K562 (cell line): ENCODE results near the gene LGSN. TPM values are rescaled to one million over a fixed set of nuclear protein-coding genes. Genes with fewer than 3 reads are reported as not detected.

Experiments
- ATAC-seq: fragments of 200-7000 bp; cut with Tn5 transposase; 3 replicates; pipeline ENCODE4 v1.9.1; 2020; ENCODE audit warnings: moderate library complexity
- BruUV-seq: library from RNA; stranded (reverse); fragments of 400-500 nt; replicated peaks from 2 replicates; lab custom pipeline; 2021; lab: Mats Ljungman, UMichigan
- CTCF ChIA-PET: fragments of 300-600 bp; formaldehyde crosslinking; extraction: SDS; loops from one replicate; lab custom pipeline; 2021; ENCODE audit warnings: low intra/inter-chr PET ratio; lab: Yijun Ruan, JAX
- POLR2A ChIA-PET: fragments of 300-600, 350-650 bp; sonication (Branson Sonifier 250); formaldehyde crosslinking; extraction: SDS; loops from one replicate; lab custom pipeline; 2021; ENCODE audit warnings: antibody characterized with exemption, inconsistent platforms; lab: Yijun Ruan, JAX
- DNase-seq, 4 experiments: peaks; one replicate each; pipeline versions ENCODE4 v3.0.0 to v3.0.0-alpha.2; 2011 to 2018; ENCODE audit warnings: low spot score in 3 of 4, mixed read lengths in 3 of 4; ENCODE audit errors: extremely low read depth in 1 of 4
- FAIRE-seq: peaks from 2 replicates; lab custom pipeline; 2011; peaks lifted over from hg19 to GRCh38; lab: Jason Lieb, UNC
- H2AFZ ChIP-seq: 2 replicates; pipeline ENCODE4 v1.6.0; 2011; ENCODE audit warnings: low read depth, low read length, control low read depth, inconsistent platforms
- H3K27ac ChIP-seq: fragments of 200-600 bp; 3 replicates; pipeline ENCODE4 v1.8.0; 2011; ENCODE audit warnings: low read depth, mild to moderate bottlenecking, control low read depth, inconsistent platforms, low read length, moderate library complexity, mixed read lengths; ENCODE audit errors: extremely low read depth
- H3K27me3 ChIP-seq, 2 experiments: fragments of 300-600 bp in 1 of 2; 2 replicates in 1 of 2; 3 replicates in 1 of 2; pipeline versions ENCODE4 v1.6.0 to v1.8.0; 2011; ENCODE audit warnings: inconsistent platforms in 2 of 2, low read length in 2 of 2, mild to moderate bottlenecking in 1 of 2, mixed read lengths in 1 of 2, moderate library complexity in 1 of 2; ENCODE audit not compliant: control insufficient read depth in 2 of 2, insufficient read depth in 2 of 2
- H3K36me3 ChIP-seq: fragments of 300-600 bp; 3 replicates; pipeline ENCODE4 v1.8.0; 2011; ENCODE audit warnings: mild to moderate bottlenecking, low read length, inconsistent platforms; ENCODE audit not compliant: control insufficient read depth, insufficient read depth
- H3K4me1 ChIP-seq, 2 experiments: fragments of 200-600 bp in 1 of 2; replicated peaks in 1 of 2; 2 replicates in 1 of 2; 3 replicates in 1 of 2; pipeline versions ENCODE4 v1.5.1 to v1.8.0; 2011; ENCODE audit warnings: inconsistent platforms in 2 of 2, low read length in 2 of 2, mild to moderate bottlenecking in 1 of 2, mixed read lengths in 1 of 2, moderate library complexity in 1 of 2; ENCODE audit not compliant: control insufficient read depth in 2 of 2, insufficient read depth in 2 of 2
- H3K4me2 ChIP-seq: 2 replicates; pipeline ENCODE4 v1.6.1; 2011; ENCODE audit warnings: low read length, control low read depth, inconsistent platforms, mixed read lengths; ENCODE audit not compliant: insufficient read depth
- H3K4me3 ChIP-seq: fragments of 200-600 bp; sonication (generic), shearing (Covaris generic); 2 replicates; pipeline ENCODE4 v1.5.1; 2016; ENCODE audit warnings: control low read depth, inconsistent platforms
- H3K79me2 ChIP-seq: fragments of 200-600 bp; 3 replicates; pipeline ENCODE4 v1.8.0; 2011; ENCODE audit warnings: low read length, inconsistent platforms; ENCODE audit not compliant: control insufficient read depth, insufficient read depth
- H3K9ac ChIP-seq, 2 experiments: 2 replicates each; pipeline versions ENCODE4 v1.6.0 to v1.6.1; 2011; ENCODE audit warnings: low read depth in 2 of 2, low read length in 2 of 2, control low read depth in 1 of 2, inconsistent platforms in 1 of 2, mild to moderate bottlenecking in 1 of 2, mixed read lengths in 1 of 2; ENCODE audit not compliant: insufficient read depth in 1 of 2
- H3K9me1 ChIP-seq: one replicate; pipeline ENCODE4 v1.6.0; 2011; ENCODE audit warnings: inconsistent platforms, mild to moderate bottlenecking, low read length, moderate library complexity; ENCODE audit not compliant: control insufficient read depth, insufficient read depth
- H3K9me3 ChIP-seq: replicated peaks from 2 replicates; pipeline ENCODE4 v1.5.1; 2011; ENCODE audit warnings: low read depth, low read length, inconsistent platforms; ENCODE audit not compliant: control insufficient read depth, insufficient read depth
- H4K20me1 ChIP-seq: replicated peaks from 2 replicates; pipeline ENCODE4 v1.6.1; 2011; ENCODE audit warnings: low read length, inconsistent platforms, mixed read lengths; ENCODE audit not compliant: control insufficient read depth, insufficient read depth
- E2F3 ChIP-seq: fragments of 250-450 bp; sonication (Bioruptor Pico); IDR thresholded peaks from 2 replicates; pipeline ENCODE4 v1.4.0; 2020; ENCODE audit warnings: mild to moderate bottlenecking
- ETV5 ChIP-seq: sonication (generic); formaldehyde crosslinking; IDR thresholded peaks from 2 replicates; pipeline ENCODE4 v1.4.0; 2020; ENCODE audit warnings: low read depth, mild to moderate bottlenecking, missing genetic modification reagents
- KLF6 ChIP-seq: fragments of 250-450 bp; sonication (Bioruptor Pico); IDR thresholded peaks from 2 replicates; pipeline ENCODE4 v1.4.0; 2020; ENCODE audit warnings: mild to moderate bottlenecking, moderate library complexity, borderline replicate concordance
- MCM7 ChIP-seq, 2 experiments: fragments of 450-650 bp; IDR thresholded peaks; 2 replicates each; pipeline ENCODE4 v1.6.1; 2016 to 2018
- MIER1 ChIP-seq: fragments of 450-650 bp; IDR thresholded peaks from 2 replicates; pipeline ENCODE4 v1.6.1; 2016; ENCODE audit warnings: antibody characterized with exemption, mild to moderate bottlenecking, low read depth
- NR3C1 ChIP-seq: sonication (generic); formaldehyde crosslinking; IDR thresholded peaks from 2 replicates; pipeline ENCODE4 v1.8.1; 2022; ENCODE audit warnings: missing genetic modification reagents
- RERE ChIP-seq: sonication (generic); formaldehyde crosslinking; IDR thresholded peaks from 2 replicates; pipeline ENCODE4 v1.8.0; 2023; ENCODE audit warnings: missing genetic modification reagents, mild to moderate bottlenecking, borderline replicate concordance
- SIN3B ChIP-seq: fragments of 450-650 bp; IDR thresholded peaks from 2 replicates; pipeline ENCODE4 v1.6.1; 2017; ENCODE audit warnings: low read depth, mild to moderate bottlenecking, moderate library complexity
- TCF7L2 ChIP-seq: fragments of 150-350 bp; IDR thresholded peaks from 2 replicates; pipeline ENCODE4 v1.6.1; 2016; ENCODE audit warnings: low read depth, mild to moderate bottlenecking, low read length, moderate library complexity
- ZNF224 ChIP-seq: sonication (generic); formaldehyde crosslinking; IDR thresholded peaks from 2 replicates; pipeline ENCODE4 v1.8.0; 2022; ENCODE audit warnings: mild to moderate bottlenecking, missing genetic modification reagents
- ZNF277 ChIP-seq: fragments of 250-450 bp; sonication (Bioruptor Pico); IDR thresholded peaks from 2 replicates; pipeline ENCODE4 v1.8.0; 2022; ENCODE audit warnings: inconsistent platforms, mild to moderate bottlenecking, moderate library complexity, borderline replicate concordance
- WGBS: fragments of 100-300 bp; shearing (Covaris generic); methylation state at CpG from one replicate; pipeline ENCODE4 v1.1.6; 2016; ENCODE audit warnings: low coverage, mixed read lengths; ENCODE audit not compliant: insufficient coverage; ENCODE audit errors: missing lambda C conversion rate; 5-methylcytosine and 5-hydroxymethylcytosine counted together
- in situ Hi-C: fragments of 300-500 bp; cut with MboI; formaldehyde crosslinking; loops from 4 replicates; pipeline ENCODE4 v1.15.0; 2018; ENCODE audit warnings: inconsistent platforms, mixed read lengths
- intact Hi-C: fragments of 100-400 bp; cut with micrococcal nuclease; formaldehyde crosslinking; loops from 2 replicates; pipeline ENCODE4 v1.14.2; 2022
- polyA plus RNA-seq, 8 experiments: library from polyadenylated mRNA; depleted of rRNA in 4 of 8; stranded (reverse) in 5 of 8; unstranded in 3 of 8; fragments of >200 nt; fragmentation: Nextera tagmentation in 2 of 8; fragmentation: Illumina TruSeq in 1 of 8; extraction: Ambion mirVana in 2 of 8; extraction: Trizol in 1 of 8; gene quantifications; 2 replicates each; pipeline versions ENCODE4 v1.2.1 to v1.2.3, GENCODE V29; 2011 to 2014; ENCODE audit warnings: inconsistent platforms in 1 of 8, missing spikeins in 1 of 8
- total RNA-seq, 7 experiments: library from RNA; depleted of rRNA in 6 of 7; stranded (reverse); fragments of >200 nt in 6 of 7; fragmentation: Illumina TruSeq in 2 of 7; extraction: Trizol in 2 of 7; gene quantifications; 2 replicates each; pipeline versions ENCODE4 v1.2.1 to v1.2.3, GENCODE V29; 2011 to 2021; ENCODE audit warnings: low replicate concordance in 1 of 7

The LGSN gene
- total and polyA plus RNA-seq, 9 of the 15 experiments (the other 6 are each of a cell fraction or from before 2014, with no cell fraction given) = 0.01 TPM; not detected in 8

DNA sequence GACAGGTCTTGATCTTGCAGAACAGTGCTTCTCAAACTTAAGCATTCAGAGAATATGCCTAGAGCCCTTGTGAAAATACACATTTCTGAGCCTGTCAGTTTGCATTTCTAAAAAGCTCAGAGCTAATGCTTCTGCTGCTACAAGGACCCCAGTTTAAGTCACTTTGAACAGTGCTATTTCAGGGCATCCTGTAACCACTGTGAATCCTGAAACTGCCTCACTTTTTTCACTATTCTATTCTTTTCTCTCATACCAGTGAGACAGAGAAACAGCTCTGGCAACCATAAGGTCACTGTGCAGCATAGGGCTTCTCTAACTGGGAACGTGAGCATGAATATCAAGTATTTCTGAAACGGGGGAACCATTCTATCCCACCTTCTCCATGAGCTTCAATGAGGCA is 51.2 kb downstream of the LGSN start:
- intact Hi-C loops = no loop called here
- POLR2A ChIA-PET = no interaction called here
- H2AFZ ChIP-seq = no peak overlapping the region
- no peaks in the 10 kb centered on the region for H3K36me3 ChIP-seq
- no peak for TF ChIP-seq KLF6 (CRISPR knock-in tag)
- no peak for TF ChIP-seq E2F3 (CRISPR knock-in tag)
- no peak for TF ChIP-seq NR3C1 (CRISPR knock-in tag)
- no peak for TF ChIP-seq MIER1
- TF ChIP-seq ZNF224 = no peak
- BruUV-seq = no TSS peak
- no peak for FAIRE-seq
- H3K9me1 ChIP-seq = no peaks in the 10 kb centered on the region
- H4K20me1 ChIP-seq = no peaks in the 10 kb centered on the region
- H3K4me2 ChIP-seq = no peak overlapping the region
- WGBS = 0% methylated on average over 2 of the region's 2 CpGs
- in situ Hi-C loops = no loop called here
- H3K9me3 ChIP-seq = no peaks in the 10 kb centered on the region
- no peak overlapping the region for H3K9ac ChIP-seq
- no peak overlapping the region for H3K4me3 ChIP-seq
- no peak for DNase-seq
- no peaks in the 10 kb centered on the region for H3K79me2 ChIP-seq
- CTCF ChIA-PET = no interaction called here
- H3K4me1 ChIP-seq = no peaks in the 10 kb centered on the region
- no peak overlapping the region for H3K27ac ChIP-seq
- no peaks in the 10 kb centered on the region for H3K27me3 ChIP-seq
- no peak for ATAC-seq

GRCh38 chr6:63267828-63268227 is 52.0 kb downstream of the LGSN start:
- no peaks in the 10 kb centered on the region for H3K79me2 ChIP-seq
- no peak for DNase-seq
- FAIRE-seq = no peak
- no peaks in the 10 kb centered on the region for H3K4me1 ChIP-seq
- BruUV-seq = no TSS peak
- no peaks in the 10 kb centered on the region for H3K9me1 ChIP-seq
- 0% methylated on average over 1 of the region's 1 CpG for WGBS
- no peak overlapping the region for H3K9ac ChIP-seq
- H3K27ac ChIP-seq = no peak overlapping the region
- ChIA-PET CTCF (interaction anchor here (0.6 kb wide), 1 partner anchor 1073 kb away, joined by 3 read pairs; no protein-coding TSS in a partner anchor), POLR2A (no interaction called here)
- no peaks in the 10 kb centered on the region for H3K27me3 ChIP-seq
- H3K36me3 ChIP-seq = no peaks in the 10 kb centered on the region
- no peak overlapping the region for H3K4me2 ChIP-seq
- H3K9me3 ChIP-seq = no peaks in the 10 kb centered on the region
- no peak for ATAC-seq
- in situ Hi-C loops = no loop called here
- no peaks in the 10 kb centered on the region for H4K20me1 ChIP-seq
- intact Hi-C loops = no loop called here
- H2AFZ ChIP-seq = no peak overlapping the region
- H3K4me3 ChIP-seq = no peak overlapping the region
- no peak for TF ChIP-seq RERE
- TF ChIP-seq TCF7L2 = no peak
- TF ChIP-seq SIN3B = no peak
- TF ChIP-seq ZNF277 (CRISPR knock-in tag) = no peak
- no peak for TF ChIP-seq MCM7 (IDR thresholded peaks at IDR 0.05)
- no peak for TF ChIP-seq ETV5 (CRISPR knock-in tag)
